Measurements from ENCODE around the gene JMJD1C. TPM values are rescaled to one million over a fixed set of nuclear protein-coding genes. Genes with fewer than 3 reads are reported as not detected.

The JMJD1C gene
- total RNA-seq, 1 experiment from 2014 or later, result 91.9 TPM

- ChIA-PET POLR2A (interaction anchor here (1.5 to 1.7 kb wide), 2 partner anchors 14 to 213 kb away, joined by 5 to 7 read pairs; no protein-coding TSS in a partner anchor), CTCF (no interaction called here)
- TF ChIP-seq CTCF (IDR thresholded peaks at IDR 0.05; ENCODE audit: unreplicated experiment), result no peak
- no peak overlapping the region for H3K27ac Mint-ChIP-seq (ENCODE audit: low read depth, unreplicated experiment)
- no peaks in the 10 kb centered on the region for H3K36me3 Mint-ChIP-seq (ENCODE audit: insufficient read depth, unreplicated experiment)
- H3K4me1 Mint-ChIP-seq (ENCODE audit: insufficient read depth, unreplicated experiment), result peaks cover 9% of the 10 kb centered on the region
- no peaks in the 10 kb centered on the region for H3K9me3 Mint-ChIP-seq (ENCODE audit: unreplicated experiment)
- no TSS peak for BruUV-seq (replicated peaks)
- H3K27me3 Mint-ChIP-seq (ENCODE audit: insufficient read depth, unreplicated experiment), result no peaks in the 10 kb centered on the region
- no peak for DNase-seq (ENCODE audit: unreplicated experiment)
- no peak overlapping the region for H3K4me3 Mint-ChIP-seq (ENCODE audit: unreplicated experiment)
- intact Hi-C loops (cut with micrococcal nuclease), result no loop called here
Measured at GRCh38 chr10:63416376-63416775, 49.4 kb downstream of the JMJD1C start.

GRCh38 chr10:63415640-63416244, 50.0 kb downstream of the JMJD1C start:
- intact Hi-C loops (cut with micrococcal nuclease), result no loop called here
- H3K27me3 Mint-ChIP-seq (ENCODE audit: insufficient read depth, unreplicated experiment), result no peaks in the 10 kb centered on the region
- DNase-seq (ENCODE audit: unreplicated experiment), result no peak
- BruUV-seq (replicated peaks), result no TSS peak
- H3K4me1 Mint-ChIP-seq (ENCODE audit: insufficient read depth, unreplicated experiment), result peaks cover 9% of the 10 kb centered on the region
- H3K27ac Mint-ChIP-seq (ENCODE audit: low read depth, unreplicated experiment), result no peak overlapping the region
- no peak for TF ChIP-seq CTCF (IDR thresholded peaks at IDR 0.05; ENCODE audit: unreplicated experiment)
- no peak overlapping the region for H3K4me3 Mint-ChIP-seq (ENCODE audit: unreplicated experiment)
- H3K9me3 Mint-ChIP-seq (ENCODE audit: unreplicated experiment), result no peaks in the 10 kb centered on the region
- peaks cover 4% of the 10 kb centered on the region for H3K36me3 Mint-ChIP-seq (ENCODE audit: insufficient read depth, unreplicated experiment)
- POLR2A ChIA-PET, result interaction anchor here (1.5 kb wide), 1 partner anchor 213 kb away, joined by 5 read pairs; no protein-coding TSS in a partner anchor
- CTCF ChIA-PET, result no interaction called here

GRCh38 chr10:63414481-63415260, 51.1 kb downstream of the JMJD1C start:
- DNase-seq (ENCODE audit: unreplicated experiment), result no peak
- Mint-ChIP-seq H3K27me3 (ENCODE audit: insufficient read depth, unreplicated experiment) (no peaks in the 10 kb centered on the region), H3K9me3 (ENCODE audit: unreplicated experiment) (no peaks in the 10 kb centered on the region), H3K36me3 (ENCODE audit: insufficient read depth, unreplicated experiment) (peaks cover 6% of the 10 kb centered on the region), H3K4me3 (ENCODE audit: unreplicated experiment) (no peak overlapping the region), H3K4me1 (ENCODE audit: insufficient read depth, unreplicated experiment) (peaks cover 18% of the 10 kb centered on the region), H3K27ac (ENCODE audit: low read depth, unreplicated experiment) (no peak overlapping the region)
- TF ChIP-seq CTCF (IDR thresholded peaks at IDR 0.05; ENCODE audit: unreplicated experiment), result no peak
- ChIA-PET CTCF (no interaction called here), POLR2A (interaction anchor here (1.0 to 1.5 kb wide), 2 partner anchors 16 to 215 kb away, joined by 3 to 5 read pairs; no protein-coding TSS in a partner anchor)
- no TSS peak for BruUV-seq (replicated peaks)
- intact Hi-C loops (cut with micrococcal nuclease), result no loop called here

GRCh38 chr10:63413429-63413828, 52.3 kb downstream of the JMJD1C start:
- H3K36me3 Mint-ChIP-seq (ENCODE audit: insufficient read depth, unreplicated experiment), result peaks cover 6% of the 10 kb centered on the region
- no peak for TF ChIP-seq CTCF (IDR thresholded peaks at IDR 0.05; ENCODE audit: unreplicated experiment)
- BruUV-seq (replicated peaks), result no TSS peak
- no peak for DNase-seq (ENCODE audit: unreplicated experiment)
- no peak overlapping the region for H3K27ac Mint-ChIP-seq (ENCODE audit: low read depth, unreplicated experiment)
- ChIA-PET POLR2A (interaction anchor here (0.6 kb wide), 2 partner anchors 122 to 217 kb away, joined by 3 read pairs; no protein-coding TSS in a partner anchor), CTCF (interaction anchor here (0.6 kb wide), 1 partner anchor 21 kb away, joined by 3 read pairs; no protein-coding TSS in a partner anchor)
- no peak overlapping the region for H3K4me3 Mint-ChIP-seq (ENCODE audit: unreplicated experiment)
- H3K4me1 Mint-ChIP-seq (ENCODE audit: insufficient read depth, unreplicated experiment), result peaks cover 23% of the 10 kb centered on the region
- no peaks in the 10 kb centered on the region for H3K27me3 Mint-ChIP-seq (ENCODE audit: insufficient read depth, unreplicated experiment)
- H3K9me3 Mint-ChIP-seq (ENCODE audit: unreplicated experiment), result no peaks in the 10 kb centered on the region
- intact Hi-C loops (cut with micrococcal nuclease), result no loop called here

All from MCF 10A (cell line).